Neutrophil (primary cell): ENCODE data around the gene GNG14.
"Not testable (repeated sequence)": the region's sequence is repeated elsewhere in the genome, so short reads cannot be mapped to it uniquely, and the experiment has no call there.

ENCODE experiments used
- H3K27ac ChIP-seq: fragments of 200-600 bp; sonication (generic); 2 replicates; pipeline ENCODE4 v1.5.1; 2016; ENCODE audit warnings: mild to moderate bottlenecking, moderate library complexity
- H3K27me3 ChIP-seq: fragments of 200-600 bp; sonication (generic); 2 replicates; pipeline ENCODE4 v1.6.0; 2016; ENCODE audit warnings: mild to moderate bottlenecking
- H3K36me3 ChIP-seq: fragments of 200-600 bp; sonication (generic); 2 replicates; pipeline ENCODE4 v1.5.1; 2017
- H3K4me1 ChIP-seq, 2 experiments: fragments of 200-600 bp in 1 of 2; sonication (generic) in 1 of 2; 1 replicate in 1 of 2; 2 replicates in 1 of 2; pipeline versions ENCODE4 v1.5.1 to v1.6.1; 2013 to 2016; ENCODE audit warnings: low read depth in 1 of 2, low read length in 1 of 2, mild to moderate bottlenecking in 1 of 2, moderate library complexity in 1 of 2; ENCODE audit not compliant: control insufficient read depth in 1 of 2, insufficient read depth in 1 of 2
- H3K4me3 ChIP-seq, 2 experiments: fragments of 200-600 bp in 1 of 2; sonication (generic) in 1 of 2; 1 replicate in 1 of 2; 2 replicates in 1 of 2; pipeline ENCODE4 v1.5.1; 2013 to 2016; ENCODE audit warnings: low read depth in 1 of 2, low read length in 1 of 2, mild to moderate bottlenecking in 1 of 2, moderate library complexity in 1 of 2
- H3K9me3 ChIP-seq: fragments of 200-600 bp; sonication (generic); 2 replicates; pipeline ENCODE4 v1.5.1; 2016
- CTCF ChIP-seq: fragments of 200-600 bp; sonication (generic); IDR thresholded peaks from 2 replicates; pipeline ENCODE4 v1.5.1; 2016; ENCODE audit warnings: antibody characterized with exemption

The GNG14 gene

GRCh38 chr19:12675399-12675798 lies 12.4 kb upstream of the GNG14 start:
- peaks cover 69% of the 10 kb centered on the region for H3K36me3 ChIP-seq
- H3K9me3 ChIP-seq, result no peaks in the 10 kb centered on the region
- peaks cover 4 to 9% of the 10 kb centered on the region in 2 experiments for H3K4me1 ChIP-seq
- no peak overlapping the region for H3K4me3 ChIP-seq
- TF ChIP-seq CTCF, result no peak
- H3K27me3 ChIP-seq, result no peaks in the 10 kb centered on the region
- H3K27ac ChIP-seq, result no peak overlapping the region

- peaks cover 3 to 7% of the 10 kb centered on the region in 2 experiments for H3K4me1 ChIP-seq
- no peak for TF ChIP-seq CTCF
- no peaks in the 10 kb centered on the region for H3K27me3 ChIP-seq
- H3K36me3 ChIP-seq, result peaks cover 69% of the 10 kb centered on the region
- no peak overlapping the region for H3K4me3 ChIP-seq
- H3K27ac ChIP-seq, result no peak overlapping the region
- H3K9me3 ChIP-seq, result no peaks in the 10 kb centered on the region
These were observed 11.9 kb upstream of the GNG14 start for GRCh38 chr19:12675940-12676339.

DNA sequence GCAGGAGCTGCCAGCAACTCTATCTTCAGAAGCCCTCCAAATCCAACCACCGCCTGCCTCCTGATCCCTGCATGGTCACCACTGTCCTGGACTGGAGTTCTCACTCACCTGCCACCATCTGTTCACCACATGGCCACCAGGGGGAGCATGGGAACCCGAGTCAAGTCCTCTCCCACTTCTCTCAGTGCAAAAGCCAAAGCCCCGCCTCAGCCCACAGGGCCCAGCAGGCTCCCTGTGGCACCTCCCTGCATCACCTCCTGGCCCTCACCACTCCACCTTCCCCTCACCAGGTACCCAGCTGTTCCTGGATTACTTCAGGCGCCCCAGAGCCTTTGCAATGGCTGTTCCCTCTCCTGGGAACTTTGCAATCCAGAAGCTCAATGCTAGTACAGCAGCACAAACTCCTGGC lies 11.4 kb upstream of the GNG14 start:
- H3K9me3 ChIP-seq, result no peaks in the 10 kb centered on the region
- H3K36me3 ChIP-seq, result peaks cover 69% of the 10 kb centered on the region
- H3K27me3 ChIP-seq, result no peaks in the 10 kb centered on the region
- peak; percentile 85 for TF ChIP-seq CTCF
- H3K4me3 ChIP-seq, result no peak overlapping the region
- H3K27ac ChIP-seq, result peak overlapping the region; percentile 31
- peaks cover 7 to 12% of the 10 kb centered on the region in 2 experiments for H3K4me1 ChIP-seq

- Histone ChIP-seq H3K36me3 (peaks cover 66% of the 10 kb centered on the region), H3K9me3 (no peaks in the 10 kb centered on the region), H3K27ac (peak overlapping the region; percentile 31), H3K4me3 (no peak overlapping the region), H3K4me1 (peaks cover 7 to 14% of the 10 kb centered on the region in 2 experiments), H3K27me3 (no peaks in the 10 kb centered on the region)
- TF ChIP-seq CTCF, result no peak
These were observed 10.9 kb upstream of the GNG14 start for GRCh38 chr19:12676928-12677327.

GRCh38 chr19:12678039-12678438 lies 9.8 kb upstream of the GNG14 start:
- H3K4me3 ChIP-seq, H3K27ac ChIP-seq, H3K27me3 ChIP-seq, H3K9me3 ChIP-seq: not testable (repeated sequence)
- peaks cover 7 to 14% of the 10 kb centered on the region in 2 experiments for H3K4me1 ChIP-seq
- H3K36me3 ChIP-seq, result peaks cover 55% of the 10 kb centered on the region

GRCh38 chr19:12680034-12680433 lies 7.8 kb upstream of the GNG14 start:
- H3K36me3 ChIP-seq, result peaks cover 41% of the 10 kb centered on the region
- no peaks in the 10 kb centered on the region for H3K9me3 ChIP-seq
- H3K27ac ChIP-seq, result no peak overlapping the region
- no peak overlapping the region for H3K4me3 ChIP-seq
- TF ChIP-seq CTCF, result no peak
- peaks cover 7 to 14% of the 10 kb centered on the region in 2 experiments for H3K4me1 ChIP-seq
- no peaks in the 10 kb centered on the region for H3K27me3 ChIP-seq
